Measurements from ENCODE around the gene TSGA10IP.

TSGA10IP gene

DNA sequence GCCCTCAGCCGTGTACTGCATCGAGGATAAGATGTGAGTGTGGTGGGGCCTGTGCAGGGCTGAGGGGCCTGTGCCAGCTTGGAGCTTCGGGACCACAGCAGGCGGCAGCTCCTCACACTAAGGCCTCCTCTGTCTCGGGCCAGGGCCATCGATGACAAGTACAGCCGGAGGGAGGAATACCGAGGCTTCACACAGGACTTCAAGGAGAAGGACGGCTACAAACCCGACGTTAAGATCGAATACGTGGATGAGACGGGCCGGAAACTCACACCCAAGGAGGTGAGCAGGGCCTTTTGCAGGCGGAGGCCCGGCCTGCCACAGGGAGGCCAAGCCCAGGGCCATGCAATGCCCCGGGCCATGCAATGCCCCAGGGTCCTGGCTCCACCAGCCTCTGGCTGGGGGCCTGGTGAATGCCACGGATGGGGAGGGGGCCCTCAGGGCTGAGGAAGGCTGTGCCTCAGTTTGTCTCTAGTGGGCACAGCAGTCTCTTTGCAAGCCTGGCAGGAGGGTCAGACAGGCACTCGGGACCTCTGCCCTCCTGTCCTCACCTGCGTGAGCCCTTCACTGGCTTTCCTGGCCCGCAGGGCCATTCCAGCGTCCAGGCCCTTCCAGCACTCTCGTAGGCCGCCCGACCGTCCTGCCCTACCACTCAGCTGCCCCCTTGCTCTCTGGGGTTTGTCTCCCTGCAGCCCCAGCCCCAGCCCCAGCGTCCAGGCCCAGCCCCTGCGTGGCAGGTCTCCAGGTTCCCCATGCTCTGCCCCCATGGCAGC, 32.5 kb downstream of the TSGA10IP start:
- DNase-seq: no peak

DNA sequence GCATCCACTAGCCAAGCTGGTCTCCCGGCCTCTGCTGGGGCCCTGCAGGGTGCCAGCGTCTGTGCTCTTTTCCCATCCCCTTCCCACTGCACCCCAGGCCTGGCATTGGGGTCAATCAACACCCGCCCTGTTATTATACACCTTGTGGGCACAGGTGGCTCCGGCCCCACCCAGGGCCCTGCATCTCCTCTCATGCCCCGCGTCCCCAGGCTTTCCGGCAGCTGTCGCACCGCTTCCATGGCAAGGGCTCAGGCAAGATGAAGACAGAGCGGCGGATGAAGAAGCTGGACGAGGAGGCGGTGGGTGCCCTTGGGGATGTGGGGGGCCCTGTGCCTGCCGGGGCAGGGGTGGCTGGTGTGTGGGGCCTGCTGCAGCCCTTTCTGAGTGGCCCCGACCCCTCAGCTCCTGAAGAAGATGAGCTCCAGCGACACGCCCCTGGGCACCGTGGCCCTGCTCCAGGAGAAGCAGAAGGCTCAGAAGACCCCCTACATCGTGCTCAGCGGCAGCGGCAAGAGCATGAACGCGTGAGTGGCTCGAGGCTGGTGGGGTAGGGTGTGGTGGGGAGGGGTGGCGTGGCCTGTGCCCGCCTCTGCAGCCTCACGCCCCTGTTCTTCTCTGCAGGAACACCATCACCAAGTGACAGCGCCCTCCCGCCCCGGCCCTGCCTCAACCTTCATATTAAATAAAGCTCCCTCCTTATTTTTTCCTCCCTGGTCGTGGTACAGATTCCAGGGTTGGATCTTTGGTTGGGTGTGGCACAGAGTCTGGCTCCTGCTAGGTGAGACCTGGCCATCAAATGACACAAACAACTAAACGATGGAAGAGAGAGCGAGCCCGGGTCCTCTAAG, 33.3 kb downstream of the TSGA10IP start:
- no peak for DNase-seq

DNA sequence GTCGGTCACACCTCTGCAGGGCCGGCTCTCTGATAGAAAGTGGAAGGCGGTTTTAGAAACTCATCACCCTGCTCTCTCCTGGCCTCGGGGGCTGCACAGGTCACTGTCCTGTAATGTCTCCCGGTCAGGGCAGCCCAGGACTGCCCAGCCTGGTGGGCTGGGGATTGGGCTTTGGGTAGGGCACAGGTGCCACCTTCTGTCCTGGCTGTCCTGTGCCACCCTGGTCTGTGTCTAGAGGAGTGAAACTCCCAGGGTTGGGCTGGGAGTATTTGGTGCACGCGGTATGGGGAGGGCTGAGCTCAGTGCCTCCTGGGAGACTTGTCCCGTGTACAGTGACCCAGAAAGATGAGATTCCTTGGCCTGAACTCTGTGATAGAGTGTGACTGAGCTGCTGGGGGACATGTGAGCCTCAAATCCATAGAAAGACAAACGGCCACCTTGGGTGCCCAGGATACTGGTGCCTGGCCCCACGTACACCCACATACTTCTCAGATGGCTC, 34.0 kb downstream of the TSGA10IP start:
- no peak for DNase-seq

DNA sequence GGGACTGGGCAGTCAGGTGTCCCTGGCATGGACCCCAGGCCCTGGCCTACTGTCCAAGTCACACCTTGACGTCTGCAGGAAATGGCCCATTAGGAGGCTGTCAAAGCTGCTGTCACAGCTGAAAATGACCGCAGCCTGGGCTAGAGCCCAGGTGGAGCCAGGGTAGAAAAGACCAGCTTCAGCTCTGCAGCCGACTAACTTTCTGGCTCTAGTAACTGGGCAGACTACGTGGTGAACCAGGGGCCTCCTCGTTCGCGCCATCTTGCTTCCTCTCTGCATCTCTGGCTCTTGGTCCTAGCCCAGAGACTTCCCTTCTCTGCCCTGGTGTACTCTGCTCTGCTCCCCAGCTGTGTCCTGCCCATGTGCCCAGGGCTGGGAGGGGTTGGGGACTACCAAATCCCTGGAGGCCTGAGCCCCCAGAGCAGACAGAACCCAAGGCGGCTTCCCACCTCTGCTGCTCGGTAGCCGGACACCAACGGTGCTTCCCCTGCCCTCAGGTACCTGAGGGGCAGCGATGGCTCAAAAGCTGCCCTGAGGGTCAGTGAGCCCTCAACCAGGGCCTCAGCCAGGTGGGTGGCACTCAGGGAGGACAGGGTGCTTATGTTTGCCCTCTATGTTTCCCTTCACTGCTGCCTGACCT, 35.9 kb downstream of the TSGA10IP start:
- no peak for DNase-seq

DNA sequence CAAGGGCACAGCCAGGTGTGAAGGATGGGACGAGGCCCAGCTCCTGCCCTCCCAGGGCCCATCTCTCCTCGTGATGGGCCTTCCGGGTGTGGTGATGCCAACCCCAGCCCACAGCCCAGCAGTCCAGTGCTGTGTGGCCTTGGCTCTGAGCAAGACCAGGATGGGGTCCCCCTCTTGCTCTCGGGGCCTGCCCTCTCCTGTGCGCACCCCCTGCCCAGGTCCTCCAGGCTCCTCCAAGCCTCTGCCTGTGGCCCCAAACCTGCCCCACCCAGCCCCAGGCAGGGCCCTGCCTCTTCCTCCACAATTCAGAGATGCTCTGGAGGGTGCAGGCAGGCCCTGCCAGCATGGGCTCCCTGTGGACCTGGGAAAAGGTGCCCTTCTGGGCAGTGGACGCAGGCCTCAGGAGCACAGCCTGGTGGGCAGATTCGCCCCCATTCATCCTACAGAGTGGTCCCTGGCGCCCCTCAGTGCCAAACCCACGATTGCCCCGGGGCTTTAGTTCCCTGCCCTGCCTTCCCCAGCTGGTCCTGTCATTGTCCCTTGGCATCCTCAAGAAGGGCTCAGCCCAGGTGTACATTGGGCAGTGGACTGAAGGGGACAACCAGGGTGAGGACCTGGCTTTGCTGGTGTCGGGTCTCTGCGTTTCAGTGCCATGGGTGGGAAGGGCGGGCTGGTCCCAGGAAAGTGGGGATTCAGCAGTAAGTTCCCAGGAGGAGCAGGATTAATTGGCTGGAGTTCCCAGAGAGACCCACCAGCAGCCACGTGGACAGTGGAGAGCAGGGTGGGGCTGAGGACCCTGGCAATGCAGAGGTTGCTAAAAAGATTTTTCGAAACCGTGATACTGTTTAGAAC, 36.9 kb downstream of the TSGA10IP start:
- DNase-seq: no peak

DNA sequence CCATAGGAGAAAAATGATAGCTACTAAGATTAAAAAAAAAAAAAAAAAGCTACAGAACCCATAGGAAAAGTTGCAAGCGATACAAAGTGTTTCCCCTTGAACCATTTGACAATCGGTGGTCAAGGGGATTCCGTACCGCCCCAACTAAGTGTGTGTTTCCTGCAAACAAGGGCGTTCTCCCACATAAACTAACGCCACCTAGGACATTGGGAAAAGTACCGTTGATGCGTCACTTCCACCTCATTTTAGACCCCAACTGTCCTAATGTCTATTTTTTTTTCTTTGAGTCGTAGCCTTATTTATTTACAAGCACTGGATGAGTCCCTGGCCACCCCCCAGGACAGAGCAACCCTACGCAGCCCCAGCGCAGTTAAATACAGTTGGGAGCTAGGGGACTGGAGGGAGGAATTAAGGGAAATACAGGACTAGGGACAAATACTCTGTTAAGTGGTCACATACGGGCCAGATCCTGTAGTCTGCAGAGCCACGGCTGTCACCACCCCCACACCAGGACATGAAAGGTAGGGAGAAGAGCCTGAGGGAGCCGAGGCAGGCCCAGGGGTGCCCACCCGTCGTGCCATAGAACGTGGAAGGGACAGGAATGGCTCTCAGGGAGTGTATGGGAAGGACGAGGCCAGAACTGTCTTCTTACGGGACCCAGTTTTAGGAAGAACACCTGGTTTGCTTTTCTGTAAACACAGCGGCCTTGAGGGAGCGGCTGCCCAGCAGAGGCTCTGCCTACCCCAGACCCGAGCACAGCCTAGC, 37.7 kb downstream of the TSGA10IP start:
- no peak for DNase-seq

DNA sequence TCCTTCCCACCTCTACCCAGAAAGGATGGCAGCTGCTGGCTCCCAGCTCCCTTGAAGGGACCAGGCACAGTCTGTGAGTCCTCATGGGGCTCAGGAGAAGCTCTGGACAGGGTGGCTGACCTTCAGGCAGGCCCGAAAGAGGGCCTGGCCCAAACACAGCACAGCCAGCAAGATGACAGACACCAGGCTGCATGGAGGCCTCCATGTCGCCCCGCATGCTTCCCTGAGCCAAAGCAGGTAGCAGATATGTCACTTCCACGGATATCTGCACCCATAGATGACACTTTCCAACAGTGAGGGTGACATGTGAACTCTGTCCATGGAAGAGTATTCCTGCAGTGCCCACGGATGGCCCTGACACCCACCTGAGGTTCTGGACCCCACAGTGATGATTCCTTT, 38.3 kb downstream of the TSGA10IP start:
- no peak for DNase-seq

DNA sequence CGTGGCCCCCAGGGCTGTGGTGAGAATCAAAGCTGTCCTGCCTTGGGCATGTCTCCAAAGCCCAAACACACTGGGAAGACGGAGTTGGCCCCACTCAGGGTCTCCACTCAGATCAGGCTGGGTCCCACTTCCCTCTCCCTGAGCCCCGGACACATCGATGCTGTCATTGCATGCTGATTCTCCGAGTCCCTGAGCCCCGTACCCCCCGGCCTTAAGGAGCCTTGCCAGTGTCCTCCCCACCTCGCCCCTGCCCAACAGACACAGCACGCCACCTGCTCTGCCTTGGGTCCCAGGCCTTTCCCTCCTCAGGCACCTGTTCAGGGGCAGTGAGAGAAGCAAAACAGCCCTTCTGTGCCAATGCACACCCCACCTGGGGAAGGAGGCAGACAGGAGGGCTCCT, 42.1 kb downstream of the TSGA10IP start:
- no peak for DNase-seq

DNA sequence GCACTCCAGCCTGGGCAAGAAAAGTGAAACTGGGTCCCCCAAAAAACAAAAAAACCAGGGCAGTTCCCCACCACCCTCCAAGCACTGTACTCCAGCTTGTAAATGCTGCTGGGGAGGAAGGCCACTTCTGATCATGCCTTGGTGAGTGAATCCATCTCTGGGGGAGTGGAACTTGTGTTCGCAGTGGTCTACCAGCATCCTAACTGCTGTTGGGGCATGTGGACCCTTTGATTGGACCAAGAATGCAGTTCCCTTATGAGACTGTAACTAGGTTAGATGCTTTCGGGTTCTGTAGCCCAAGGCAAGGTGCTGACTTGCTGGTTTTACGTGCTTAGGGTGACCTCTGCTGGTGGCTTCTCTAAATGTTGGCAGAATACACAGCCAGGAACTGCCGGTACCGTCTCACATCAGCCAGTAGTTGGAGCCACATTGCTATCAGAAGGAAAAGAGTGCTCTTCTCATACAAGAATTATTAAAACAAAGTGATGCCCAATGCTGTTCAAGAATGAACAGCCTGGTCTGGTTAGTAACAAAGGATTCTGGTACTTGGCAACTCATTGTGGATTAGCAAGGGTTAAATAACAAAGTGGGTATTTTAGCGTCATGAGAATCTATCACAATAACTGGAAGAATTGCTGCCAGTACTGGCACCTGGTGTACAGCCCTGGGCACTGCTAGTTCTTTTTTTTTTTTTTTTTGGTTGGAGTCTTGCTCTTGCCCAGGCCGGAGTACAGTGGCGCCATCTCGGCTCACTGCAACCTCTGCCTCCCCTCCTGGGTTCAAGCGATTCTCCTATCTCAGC, 43.7 kb downstream of the TSGA10IP start:
- DNase-seq: peak; percentile 87 to 93

DNA sequence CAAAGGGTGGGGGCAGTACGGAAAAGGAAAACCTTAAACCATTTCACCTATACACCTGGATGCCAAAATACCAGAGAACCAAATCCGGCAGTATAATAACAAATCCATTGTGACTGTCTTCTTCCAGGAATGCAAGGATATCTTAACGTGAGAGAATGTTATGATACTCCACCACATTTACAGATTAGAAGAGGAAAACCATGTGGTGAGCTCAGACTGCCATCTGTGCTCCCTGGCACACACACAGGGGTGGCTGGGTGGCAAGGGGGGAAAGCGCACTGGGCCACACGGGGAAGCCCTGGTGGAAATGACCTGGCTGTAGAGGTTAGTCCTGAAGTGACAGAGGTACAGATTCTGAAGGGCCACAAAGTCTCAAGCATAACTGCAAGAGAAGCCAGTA, 46.8 kb downstream of the TSGA10IP start:
- no peak for DNase-seq

DNA sequence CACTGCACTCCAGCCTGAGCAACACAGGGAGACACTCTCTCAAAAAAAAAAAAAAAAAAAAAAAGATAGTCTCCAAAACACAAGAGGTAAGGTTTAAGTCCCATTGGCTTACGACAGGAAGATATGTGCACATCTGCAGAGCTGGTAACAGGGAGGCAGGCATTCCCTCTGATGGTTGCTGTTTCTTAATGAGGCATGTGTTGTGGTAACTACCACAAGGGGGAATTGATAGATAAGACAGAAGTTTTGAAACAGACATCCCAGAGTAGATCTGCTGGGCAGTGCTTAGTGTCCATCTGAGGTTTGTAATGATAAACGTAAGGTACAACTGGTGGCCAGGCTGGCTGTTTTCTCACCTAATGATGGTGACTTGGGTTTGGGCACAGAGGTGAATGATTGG, 52.0 kb downstream of the TSGA10IP start:
- no peak for DNase-seq

DNA sequence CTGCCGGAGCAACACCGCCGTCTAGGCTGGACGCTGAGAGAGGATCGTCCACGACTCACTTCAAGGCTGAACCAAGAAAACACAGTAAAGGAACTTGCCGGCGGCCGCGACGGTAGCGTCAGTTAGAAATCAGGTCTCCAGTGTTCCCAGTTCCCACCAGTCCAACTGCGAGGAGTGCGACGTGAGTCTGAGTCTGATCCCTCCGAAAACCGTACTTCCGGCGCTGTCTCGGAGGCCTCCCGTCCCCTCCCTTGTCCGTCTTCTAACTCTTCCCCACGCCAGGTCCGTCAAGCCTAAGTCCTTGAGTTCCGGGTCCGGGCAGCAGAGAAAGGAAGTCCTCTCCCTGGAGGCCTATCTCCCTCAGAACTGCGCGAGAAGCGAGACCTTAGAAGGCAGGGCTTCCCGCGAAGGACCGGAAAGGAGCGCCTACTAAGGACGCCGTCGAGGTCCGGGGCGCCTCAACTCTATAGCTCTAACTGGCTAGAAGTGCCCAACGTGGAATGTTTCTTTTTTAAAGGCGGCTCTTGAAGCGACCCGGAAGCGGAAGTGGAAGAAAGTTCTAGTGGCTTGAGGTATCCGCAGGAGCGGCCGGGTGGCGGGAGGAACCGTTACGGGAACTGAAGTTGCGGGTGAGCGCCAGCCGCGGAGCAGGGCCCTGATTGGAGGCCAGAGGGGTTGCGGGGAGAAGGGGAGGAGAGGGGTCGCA, 56.8 kb downstream of the TSGA10IP start, which contains the start of the genes BANF1 and EIF1AD:
Gene BANF1, plus strand, starts transcription at position 562 of the 706 bp plus-strand sequence. CDS start 748 bp downstream, outside the sequence.
Gene EIF1AD, minus strand, starts transcription at position 216 of the 706 bp plus-strand sequence. CDS start 1,768 bp downstream, outside the sequence.
- peak; percentile 90 to 93 for DNase-seq

DNA sequence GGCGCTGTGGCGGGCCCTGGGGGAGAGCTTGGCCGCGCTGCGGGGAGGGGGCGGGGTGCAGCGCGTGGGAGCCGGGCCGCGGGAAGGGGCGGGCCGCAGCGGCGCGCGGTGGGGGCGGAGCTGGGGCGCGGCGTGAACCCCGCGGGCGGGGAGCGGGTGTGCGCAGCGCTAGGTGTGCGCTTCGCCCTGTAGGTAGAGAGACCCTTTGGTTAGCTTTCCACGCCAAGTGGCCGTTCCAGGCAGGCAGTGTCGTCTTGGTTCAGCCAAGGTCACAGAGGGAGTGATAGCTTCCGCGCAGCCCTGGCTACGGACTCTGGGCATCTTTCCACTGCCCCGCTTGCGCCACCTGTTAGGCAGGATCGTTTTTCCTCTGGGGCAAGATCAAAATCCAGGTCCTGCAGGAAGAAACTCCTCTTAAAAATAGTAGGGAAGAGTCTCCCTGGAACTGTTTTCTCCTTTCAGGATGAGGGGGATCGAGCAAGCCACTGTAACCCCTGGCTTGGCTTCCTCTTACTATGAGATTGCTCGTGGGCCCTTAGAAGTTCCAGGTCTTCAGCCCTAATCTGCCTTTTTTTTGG, 57.5 kb downstream of the TSGA10IP start:
- no peak for DNase-seq

DNA sequence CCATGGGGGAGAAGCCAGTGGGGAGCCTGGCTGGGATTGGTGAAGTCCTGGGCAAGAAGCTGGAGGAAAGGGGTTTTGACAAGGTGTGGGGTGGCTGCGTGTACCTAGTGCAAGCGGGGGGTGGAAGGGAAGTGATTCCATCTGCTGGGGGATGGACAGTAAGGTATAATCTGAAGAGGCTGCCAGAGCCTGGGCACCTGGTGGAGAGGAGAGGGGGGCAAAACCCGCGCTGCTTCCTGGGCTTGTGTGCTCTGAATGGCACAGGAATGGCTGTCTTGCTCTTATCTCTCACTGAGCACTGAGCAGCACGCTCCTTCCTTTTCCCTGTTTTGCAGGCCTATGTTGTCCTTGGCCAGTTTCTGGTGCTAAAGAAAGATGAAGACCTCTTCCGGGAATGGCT, 58.0 kb downstream of the TSGA10IP start:
- DNase-seq: no peak

DNA sequence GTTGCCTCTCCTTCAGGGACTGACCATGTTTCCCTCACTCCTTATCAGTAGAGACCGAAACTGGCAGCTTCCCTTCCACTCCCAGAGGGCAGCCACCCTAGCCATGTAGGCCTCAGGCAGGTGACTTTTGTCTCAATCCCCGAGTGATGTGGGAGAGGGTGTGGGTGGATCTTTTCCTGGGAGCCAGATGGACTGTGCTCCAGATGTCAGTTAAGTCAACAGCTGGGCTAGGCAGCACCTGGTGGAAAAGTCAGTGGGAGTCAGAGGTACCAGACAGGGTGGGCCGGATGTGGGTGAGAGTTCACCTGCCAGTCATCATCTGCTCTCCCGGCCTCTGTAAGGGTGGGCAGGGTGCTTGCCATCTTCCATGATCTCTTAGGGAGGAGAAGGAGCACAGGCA, 58.9 kb downstream of the TSGA10IP start:
- DNase-seq: no peak

DNA sequence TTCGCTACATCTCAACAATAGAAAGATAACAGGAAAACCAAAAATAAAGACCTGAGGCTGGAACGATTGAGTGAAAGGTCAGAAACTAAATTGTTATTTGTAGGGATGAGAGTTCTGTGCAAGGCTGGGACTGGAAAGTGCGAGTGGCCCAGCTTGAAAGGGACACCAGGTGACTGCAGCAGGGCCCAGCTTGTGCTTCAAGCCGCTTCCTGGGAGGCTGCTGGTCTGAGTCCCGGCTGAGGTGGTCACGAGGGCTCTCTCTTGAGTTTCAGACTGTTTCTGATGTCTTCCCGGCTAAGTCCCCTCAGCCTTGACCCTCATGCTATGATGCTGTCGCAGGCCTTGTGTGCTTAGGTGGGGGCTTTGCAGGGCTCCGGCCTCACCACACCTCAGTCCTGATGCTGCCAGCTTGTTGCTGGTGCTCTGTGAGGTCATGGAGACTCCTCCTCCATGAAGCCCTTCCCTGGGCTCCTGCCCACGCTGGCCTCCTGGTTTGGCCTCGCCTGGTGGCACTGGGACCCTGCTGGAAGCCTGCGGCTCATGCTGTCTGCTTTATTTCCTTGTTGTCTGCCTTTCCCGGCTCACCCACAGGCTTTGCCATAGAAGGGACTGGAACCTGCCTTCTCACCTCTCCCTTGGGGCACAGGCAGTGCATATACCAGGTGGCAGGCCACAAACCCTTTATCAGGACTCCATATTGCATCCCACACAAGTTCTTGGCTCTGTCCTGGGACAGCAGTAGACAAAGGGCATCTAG, 61.0 kb downstream of the TSGA10IP start:
- no peak for DNase-seq

DNA sequence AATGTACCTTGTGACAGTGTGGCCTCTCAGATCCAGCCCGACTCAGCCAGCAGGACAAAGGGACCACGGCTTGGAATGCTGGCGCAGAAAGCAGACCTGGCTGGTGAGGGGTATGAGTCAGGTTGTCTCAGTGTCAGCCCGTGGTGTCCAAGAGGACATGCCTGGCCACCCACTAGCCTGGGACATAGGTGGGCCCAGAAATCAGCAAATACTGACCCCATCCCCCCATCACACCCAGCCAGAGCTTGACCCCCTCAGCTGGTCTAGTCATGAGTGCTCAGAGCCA, 61.6 kb downstream of the TSGA10IP start:
- no peak for DNase-seq

DNA sequence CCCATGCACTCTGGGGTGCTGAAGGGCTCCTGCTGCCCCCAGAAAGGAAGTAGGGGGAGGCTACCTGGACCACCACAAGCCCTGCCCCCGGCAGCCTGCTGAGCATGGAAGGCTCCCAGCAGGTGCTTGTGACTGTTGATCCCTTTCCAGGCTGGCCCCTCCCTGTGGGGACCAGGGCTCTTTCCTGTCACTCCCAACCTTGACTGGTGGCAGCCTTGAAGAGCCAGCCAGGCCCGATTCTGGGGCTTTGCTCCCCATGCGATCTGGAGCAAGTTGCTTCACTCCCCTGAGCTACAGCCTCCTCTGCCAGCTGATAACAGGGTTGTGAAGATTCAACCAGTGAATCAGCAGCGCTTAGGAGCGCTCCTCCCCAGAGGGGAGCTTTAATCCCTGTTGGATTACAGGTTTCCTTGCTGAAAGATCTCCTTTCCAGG, 61.9 kb downstream of the TSGA10IP start:
- DNase-seq: no peak

DNA sequence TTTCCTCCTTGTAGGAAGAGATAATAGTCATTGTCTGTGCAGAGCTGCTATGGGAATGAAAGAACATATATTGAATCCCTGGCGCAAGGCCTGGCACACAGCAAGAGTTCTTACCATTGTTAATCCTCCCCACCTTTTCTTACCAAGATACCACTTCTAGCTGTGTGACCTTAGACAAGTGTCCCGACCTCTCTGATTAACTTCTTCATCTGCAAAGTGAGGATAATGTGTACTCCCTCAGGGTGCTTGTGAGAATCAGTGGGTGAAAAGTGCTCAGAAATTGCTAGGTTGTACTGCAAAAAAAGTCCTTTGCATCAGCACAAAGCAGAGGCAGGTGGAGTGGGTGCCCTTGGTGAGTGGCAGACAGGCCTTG, 62.8 kb downstream of the TSGA10IP start:
- no peak for DNase-seq

Measured in stimulated activated CD4-positive, alpha-beta T cell treated with anti-CD3 and anti-CD28 coated beads, Interleukin-2, amount 100 ng/mL, for 24 hours (primary cell).